GM19397 (cell line): ENCODE results near the gene ALS2CL.
A peak's percentile ranks its signal among the peaks of the same experiment; 100 is the strongest.

ENCODE experiments used
- ATAC-seq: cut with Tn5 transposase; IDR thresholded peaks from one replicate; pipeline ENCODE4 v1.9.1; 2021; ENCODE audit warnings: mild to moderate bottlenecking, moderate library complexity; ENCODE audit not compliant: unreplicated experiment

Gene ALS2CL

GRCh38 chr3:46643701-46644100, 49.8 kb downstream of the ALS2CL start:
- no peak for ATAC-seq

- no peak for ATAC-seq
Measured at GRCh38 chr3:46642971-46643370, 50.5 kb downstream of the ALS2CL start.

GRCh38 chr3:46640927-46641326, 52.6 kb downstream of the ALS2CL start:
- no peak for ATAC-seq

GRCh38 chr3:46639221-46639620, 54.3 kb downstream of the ALS2CL start:
- ATAC-seq, result no peak

- ATAC-seq, result no peak
Measured at GRCh38 chr3:46634856-46635255, 58.6 kb downstream of the ALS2CL start.

GRCh38 chr3:46632792-46633191, 60.7 kb downstream of the ALS2CL start:
- ATAC-seq, result no peak

GRCh38 chr3:46629551-46630517, 63.6 kb downstream of the ALS2CL start:
- ATAC-seq, result peak; percentile 88

GRCh38 chr3:46628901-46629369, 64.5 kb downstream of the ALS2CL start:
- no peak for ATAC-seq

- ATAC-seq, result no peak
Measured at GRCh38 chr3:46627078-46627477, 66.4 kb downstream of the ALS2CL start.

GRCh38 chr3:46626039-46626438, 67.4 kb downstream of the ALS2CL start:
- no peak for ATAC-seq

- no peak for ATAC-seq
Measured at GRCh38 chr3:46624975-46625490, 68.4 kb downstream of the ALS2CL start.

- ATAC-seq, result no peak
Measured at GRCh38 chr3:46624533-46624932, 68.9 kb downstream of the ALS2CL start.

GRCh38 chr3:46619845-46620778, 73.4 kb downstream of the ALS2CL start:
- ATAC-seq, result no peak
